Upper lobe of left lung (tissue), 4 donors: Measurements from ENCODE around the gene ALAD.

Source experiments
- EP300 ChIP-seq, 4 donors: sonication (generic); formaldehyde crosslinking; IDR thresholded peaks; one replicate each; pipeline ENCODE4 v1.5.1; 2017; ENCODE audit warnings: antibody characterized with exemption in 4 of 4, control low read depth in 2 of 4
- POLR2A ChIP-seq, 4 donors: fragments of 450-650 bp; IDR thresholded peaks; one replicate each; pipeline ENCODE4 v1.5.1; 2016 to 2017; ENCODE audit warnings: antibody characterized with exemption in 4 of 4, mild to moderate bottlenecking in 2 of 4
- POLR2AphosphoS5 ChIP-seq, 2 donors: sonication (generic); formaldehyde crosslinking; IDR thresholded peaks; one replicate each; pipeline ENCODE4 v1.5.1; 2017; ENCODE audit warnings: antibody characterized with exemption in 2 of 2
- TF ChIP-seq, protein P1 (sequence below), 6 experiments: fragments of 450-650 bp in 4 of 6; fragments of 200-600 bp in 2 of 6; sonication (generic) in 2 of 6; IDR thresholded peaks; one replicate each; pipeline ENCODE4 v1.5.1; 2016 to 2019; ENCODE audit warnings: antibody characterized with exemption in 6 of 6

DNA sequence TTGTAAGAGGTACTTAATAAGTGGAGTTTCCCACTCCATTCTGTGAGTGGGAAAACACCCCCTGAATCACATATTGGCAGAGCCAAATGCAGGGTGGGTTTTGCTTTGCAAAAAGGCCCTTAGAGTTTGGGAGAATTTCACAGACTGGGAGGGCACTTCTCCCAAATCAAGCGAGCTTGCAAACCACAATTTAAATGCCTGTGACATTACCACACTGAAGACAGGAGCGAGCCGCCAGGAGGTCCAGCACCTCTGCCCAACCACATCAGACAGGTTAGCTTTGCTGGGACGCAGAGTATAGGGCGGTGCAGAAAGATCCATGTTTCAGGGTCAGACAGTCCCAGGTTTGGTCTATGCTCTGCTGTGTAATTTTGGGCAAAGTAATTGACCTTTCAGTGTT lies 2.3 kb downstream of the ALAD start:
- TF ChIP-seq, protein P1, sequence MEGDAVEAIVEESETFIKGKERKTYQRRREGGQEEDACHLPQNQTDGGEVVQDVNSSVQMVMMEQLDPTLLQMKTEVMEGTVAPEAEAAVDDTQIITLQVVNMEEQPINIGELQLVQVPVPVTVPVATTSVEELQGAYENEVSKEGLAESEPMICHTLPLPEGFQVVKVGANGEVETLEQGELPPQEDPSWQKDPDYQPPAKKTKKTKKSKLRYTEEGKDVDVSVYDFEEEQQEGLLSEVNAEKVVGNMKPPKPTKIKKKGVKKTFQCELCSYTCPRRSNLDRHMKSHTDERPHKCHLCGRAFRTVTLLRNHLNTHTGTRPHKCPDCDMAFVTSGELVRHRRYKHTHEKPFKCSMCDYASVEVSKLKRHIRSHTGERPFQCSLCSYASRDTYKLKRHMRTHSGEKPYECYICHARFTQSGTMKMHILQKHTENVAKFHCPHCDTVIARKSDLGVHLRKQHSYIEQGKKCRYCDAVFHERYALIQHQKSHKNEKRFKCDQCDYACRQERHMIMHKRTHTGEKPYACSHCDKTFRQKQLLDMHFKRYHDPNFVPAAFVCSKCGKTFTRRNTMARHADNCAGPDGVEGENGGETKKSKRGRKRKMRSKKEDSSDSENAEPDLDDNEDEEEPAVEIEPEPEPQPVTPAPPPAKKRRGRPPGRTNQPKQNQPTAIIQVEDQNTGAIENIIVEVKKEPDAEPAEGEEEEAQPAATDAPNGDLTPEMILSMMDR (IDR thresholded peaks at IDR 0.05), result no peak
- TF ChIP-seq POLR2A (IDR thresholded peaks at IDR 0.05), result no peak
- no peak for TF ChIP-seq POLR2AphosphoS5 (IDR thresholded peaks at IDR 0.05)
- no peak for TF ChIP-seq EP300 (IDR thresholded peaks at IDR 0.05)
